Right cardiac atrium (tissue), 5 donors: ENCODE measurements around the gene ACER1. TPM values are rescaled to one million over a fixed set of nuclear protein-coding genes. Genes with fewer than 3 reads are reported as not detected.
"Not testable (repeated sequence)": the region's sequence is repeated elsewhere in the genome, so short reads cannot be mapped to it uniquely, and the experiment has no call there.

Source experiments
- ATAC-seq, 2 donors: fragments of 200-7000 bp; cut with Tn5 transposase; one replicate each; pipeline versions ENCODE4 v1.8.0 to v1.9.1; 2020; ENCODE audit warnings: moderate library complexity in 2 of 2, mild to moderate bottlenecking in 1 of 2
- DNase-seq, 3 donors: peaks; one replicate each; pipeline ENCODE4 v3.0.0-alpha.2; 2020
- H3K27ac ChIP-seq: one replicate; pipeline ENCODE4 v1.5.1; 2013; ENCODE audit warnings: mild to moderate bottlenecking, low read length, control low read depth, moderate library complexity
- H3K27me3 ChIP-seq: one replicate; pipeline ENCODE4 v1.6.1; 2013; ENCODE audit not compliant: control insufficient read depth, insufficient read depth
- H3K4me1 ChIP-seq: one replicate; pipeline ENCODE4 v1.6.1; 2013; ENCODE audit warnings: low read length; ENCODE audit not compliant: control insufficient read depth, insufficient read depth
- H3K4me3 ChIP-seq: one replicate; pipeline ENCODE4 v1.5.1; 2013; ENCODE audit warnings: low read length, control low read depth
- H3K9me3 ChIP-seq: one replicate; pipeline ENCODE4 v1.6.1; 2013; ENCODE audit warnings: low read length; ENCODE audit not compliant: control insufficient read depth
- WGBS: extraction: QIAGEN DNeasy Blood & Tissue Kit; methylation state at CpG from one replicate; pipeline ENCODE4 v1.1.7; 2013; 5-methylcytosine and 5-hydroxymethylcytosine counted together
- intact Hi-C, 4 donors: fragments of 100-400 bp; cut with DNase I; formaldehyde crosslinking; loops; one replicate each; pipeline versions ENCODE4 v1.11.0 to v1.14.0; 2022 to 2023
- polyA plus RNA-seq: library from polyadenylated mRNA; stranded (reverse); fragments of 200-250 nt; gene quantifications from one replicate; pipeline ENCODE4 v1.2.3, GENCODE V29; 2013
- total RNA-seq, 4 donors: library from RNA; stranded (reverse); fragmentation: NEBNext Ultra II Directional; extraction: Animal tissue kit (Norgen Biotek cat#: 25700); gene quantifications; one replicate each; pipeline ENCODE4 v1.2.1, GENCODE V29; 2021
- donor health status: healthy with polysubstance abuse.
- donor health status: DM: no; HTN: yes; CAD: no.
- donor health status: DM: no; HTN: no; CAD: no.
- donor health status: DM: no; HTN: yes; CAD: no; lungs with severe emphysema.
- donor health status: DM: yes; HTN: yes; CAD: no.

ACER1 gene
- total and polyA plus RNA-seq, 5 donors = not detected

DNA sequence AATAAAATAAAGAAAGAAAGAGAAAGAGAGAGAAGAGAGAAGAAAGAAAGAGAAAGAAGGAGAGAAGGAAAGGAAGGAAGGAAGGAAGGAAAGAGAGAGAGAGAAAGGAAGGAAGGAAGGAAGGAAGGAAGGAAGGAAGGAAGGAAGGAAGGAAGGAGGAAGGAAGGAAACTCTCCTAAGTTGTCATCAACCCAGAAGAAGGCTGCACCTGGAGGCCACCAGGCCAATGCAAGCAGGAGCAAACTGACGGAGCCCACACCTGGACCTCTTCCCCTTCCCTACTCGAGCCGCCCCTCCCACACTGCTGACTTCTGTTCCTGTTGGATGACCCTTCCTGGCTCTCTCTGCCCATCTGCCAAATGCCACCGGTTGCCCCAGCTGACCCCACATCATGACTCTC is 8.7 kb downstream of the ACER1 start:
- Histone ChIP-seq H3K4me3 (no peak overlapping the region), H3K9me3 (no peaks in the 10 kb centered on the region), H3K27ac (no peak overlapping the region), H3K4me1 (no peaks in the 10 kb centered on the region), H3K27me3 (no peaks in the 10 kb centered on the region)
- DNase-seq (no peak), ATAC-seq (no peak)
- WGBS = 56% methylated on average over 4 of the region's 4 CpGs
- intact Hi-C loops = no loop called here

DNA sequence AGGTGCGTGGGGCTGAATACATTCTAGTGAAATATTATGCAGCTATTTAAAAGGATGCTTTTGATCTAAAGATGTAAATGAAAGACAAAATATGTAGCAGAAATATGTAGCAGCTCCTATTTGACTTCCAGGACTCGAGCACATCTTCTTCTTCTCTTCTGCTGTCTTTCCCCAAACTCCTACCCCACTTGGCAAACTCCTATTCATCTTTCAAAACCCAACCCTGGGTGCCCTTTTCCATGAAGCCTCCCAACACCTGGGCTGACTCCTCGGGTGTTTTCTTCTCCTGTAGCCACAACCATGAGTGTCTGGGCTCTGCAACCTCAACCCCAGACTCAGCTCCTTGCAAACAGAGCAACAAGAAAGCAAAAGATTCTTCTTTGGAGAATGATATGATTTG is 11.1 kb downstream of the ACER1 start:
- H3K4me1 ChIP-seq = no peaks in the 10 kb centered on the region
- H3K27me3 ChIP-seq = no peaks in the 10 kb centered on the region
- 52% methylated on average over 3 of the region's 3 CpGs for WGBS
- no peaks in the 10 kb centered on the region for H3K9me3 ChIP-seq
- H3K4me3 ChIP-seq = no peak overlapping the region
- DNase-seq (no peak), ATAC-seq (no peak)
- H3K27ac ChIP-seq = no peak overlapping the region
- intact Hi-C loops = no loop called here

DNA sequence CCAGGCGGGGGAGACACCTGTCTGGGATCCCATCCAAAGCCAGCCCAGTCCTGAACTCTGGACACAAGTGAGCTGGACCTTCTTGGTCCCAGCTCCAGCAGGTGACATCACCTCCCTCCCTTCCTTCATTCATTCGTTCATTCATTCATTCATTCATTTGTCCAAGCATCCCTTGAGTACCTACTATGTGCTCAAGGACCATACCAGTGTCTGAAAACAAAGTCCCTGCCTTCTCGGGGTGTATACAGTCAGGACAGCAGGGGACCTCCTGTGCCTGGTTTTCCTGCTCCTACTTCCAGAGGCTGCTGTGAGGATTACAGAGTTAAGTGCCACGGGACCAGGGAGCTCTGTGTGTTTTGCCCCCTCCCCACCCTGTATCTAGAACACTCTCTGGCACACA is 14.0 kb downstream of the ACER1 start:
- DNase-seq (no peak), ATAC-seq (no peak)
- WGBS = 42% methylated on average over 4 of the region's 4 CpGs
- no peaks in the 10 kb centered on the region for H3K27me3 ChIP-seq
- H3K4me1 ChIP-seq = no peaks in the 10 kb centered on the region
- H3K4me3 ChIP-seq = no peak overlapping the region
- no peaks in the 10 kb centered on the region for H3K9me3 ChIP-seq
- intact Hi-C loops = no loop called here
- H3K27ac ChIP-seq = no peak overlapping the region

DNA sequence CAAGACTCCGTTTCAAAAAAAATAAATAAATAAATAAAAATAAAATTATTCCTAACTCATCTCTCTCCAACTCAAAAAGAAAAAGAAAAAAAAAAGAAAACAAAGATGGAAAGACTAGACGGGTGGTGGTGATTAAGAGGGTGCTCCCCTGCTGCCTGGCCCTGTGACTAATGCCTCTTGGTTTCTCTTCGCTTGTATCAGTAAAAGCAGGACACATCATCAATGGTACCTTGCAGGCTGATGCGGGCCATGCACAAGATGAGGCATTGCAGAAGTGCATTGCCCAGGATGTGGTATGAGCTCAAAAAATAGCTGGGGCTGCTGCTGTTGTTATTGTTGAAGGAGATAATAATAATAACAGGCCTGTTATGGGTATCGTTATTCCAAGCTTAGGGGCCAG is 14.6 kb downstream of the ACER1 start:
- intact Hi-C loops = no loop called here
- H3K27ac ChIP-seq = no peak overlapping the region
- no peaks in the 10 kb centered on the region for H3K27me3 ChIP-seq
- no peaks in the 10 kb centered on the region for H3K9me3 ChIP-seq
- ATAC-seq (no peak), DNase-seq (no peak)
- no peaks in the 10 kb centered on the region for H3K4me1 ChIP-seq
- WGBS = 75% methylated on average over 5 of the region's 5 CpGs
- no peak overlapping the region for H3K4me3 ChIP-seq

DNA sequence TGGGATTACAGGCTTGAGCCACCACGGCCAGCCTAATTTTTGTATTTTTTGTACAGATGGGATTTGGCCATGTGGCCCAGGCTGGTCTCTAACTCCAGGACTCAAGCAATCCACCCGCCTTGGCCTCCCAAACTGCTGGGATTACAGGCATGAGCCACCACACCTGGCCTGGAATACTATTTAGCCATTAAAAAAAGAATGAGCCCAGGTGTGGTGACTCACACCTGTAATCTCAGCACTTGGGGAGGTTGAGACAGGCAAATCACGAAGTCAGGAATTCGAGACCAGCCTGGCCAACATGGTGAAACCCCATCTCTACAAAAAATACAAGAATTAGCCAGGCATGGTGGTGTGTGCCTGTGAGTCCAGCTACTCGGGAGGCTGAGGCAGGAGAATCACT is 17.8 kb downstream of the ACER1 start:
- H3K9me3 ChIP-seq, ATAC-seq, DNase-seq, intact Hi-C loops, H3K27ac ChIP-seq, H3K4me1 ChIP-seq, H3K4me3 ChIP-seq, H3K27me3 ChIP-seq: not testable (repeated sequence)
- WGBS = 80% methylated on average over 5 of the region's 5 CpGs

DNA sequence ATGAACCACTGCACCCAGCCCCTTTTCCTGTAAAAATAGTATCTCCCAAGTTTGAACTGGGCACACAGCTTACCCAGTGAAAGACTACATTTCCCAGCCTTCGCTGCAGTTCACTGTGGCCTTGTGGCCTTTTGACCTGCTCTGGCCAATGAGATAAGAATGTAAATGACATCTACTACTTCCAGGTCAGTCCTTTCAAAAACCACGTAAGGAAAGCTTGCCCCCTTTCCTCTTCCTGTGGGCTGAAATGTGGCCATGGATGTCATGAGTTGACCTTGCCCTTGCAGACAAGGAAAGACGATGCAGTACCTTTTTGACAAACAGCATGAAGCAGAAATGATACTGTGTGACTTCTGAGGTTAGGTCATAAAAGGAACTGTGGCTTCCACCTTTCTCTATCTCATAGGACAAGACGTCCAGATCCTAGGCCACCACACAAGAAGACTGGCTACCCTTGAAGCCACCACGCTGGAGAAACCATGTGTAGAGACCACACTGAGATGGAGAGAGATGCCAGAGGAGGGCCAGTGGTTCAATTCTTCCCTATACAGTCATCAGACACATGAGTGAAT is 19.9 kb downstream of the ACER1 start:
- Histone ChIP-seq H3K9me3 (peaks cover 2% of the 10 kb centered on the region), H3K4me3 (no peak overlapping the region), H3K27ac (no peak overlapping the region), H3K4me1 (no peaks in the 10 kb centered on the region), H3K27me3 (no peaks in the 10 kb centered on the region)
- 69% methylated on average over 5 of the region's 5 CpGs for WGBS
- intact Hi-C loops = no loop called here
- ATAC-seq = no peak
- DNase-seq = no peak

DNA sequence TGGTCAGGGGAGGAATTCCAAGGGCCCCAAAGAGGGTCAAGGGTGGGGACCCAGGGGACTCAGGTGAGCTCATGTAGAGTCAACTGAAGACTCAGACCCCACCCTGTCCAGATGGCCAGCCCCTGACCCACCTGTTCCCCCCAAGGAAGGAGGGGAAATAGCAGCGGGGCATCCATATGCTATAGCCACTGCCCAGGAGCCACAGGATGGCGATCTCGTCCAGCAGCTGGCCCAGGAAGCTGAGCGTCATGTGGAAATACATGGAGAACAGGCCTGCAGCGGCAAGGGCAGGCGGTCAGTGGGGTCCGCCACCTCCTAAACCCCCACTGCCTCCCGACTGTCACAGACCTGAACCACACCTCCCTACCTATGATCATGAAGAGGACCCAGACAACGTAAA is 21.4 kb downstream of the ACER1 start:
- Histone ChIP-seq H3K9me3 (peaks cover 2% of the 10 kb centered on the region), H3K4me1 (no peaks in the 10 kb centered on the region), H3K4me3 (no peak overlapping the region), H3K27ac (no peak overlapping the region), H3K27me3 (no peaks in the 10 kb centered on the region)
- intact Hi-C loops = no loop called here
- DNase-seq (no peak), ATAC-seq (no peak)
- WGBS = 71% methylated on average over 9 of the region's 9 CpGs

DNA sequence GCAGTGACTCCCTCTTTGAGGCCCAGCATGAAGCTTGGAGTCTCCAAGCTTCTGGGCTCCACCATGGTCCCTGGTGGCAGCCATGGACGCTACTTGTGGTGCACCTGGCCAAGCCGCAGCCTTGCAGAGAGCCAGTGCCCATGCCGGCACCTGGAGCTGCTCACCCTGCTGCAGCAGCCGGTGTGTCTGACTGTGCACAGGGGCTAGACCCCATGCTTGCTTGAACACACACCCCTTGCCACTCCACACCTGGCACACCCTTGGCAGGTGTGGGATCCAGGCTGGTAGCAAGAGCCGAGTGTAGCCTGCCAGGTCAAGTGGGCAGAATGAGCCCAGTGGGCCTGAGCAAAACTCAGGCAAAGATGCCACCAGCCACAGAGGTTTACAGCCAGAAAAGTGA is 35.0 kb downstream of the ACER1 start:
- no peaks in the 10 kb centered on the region for H3K27me3 ChIP-seq
- H3K4me1 ChIP-seq = no peaks in the 10 kb centered on the region
- no peaks in the 10 kb centered on the region for H3K9me3 ChIP-seq
- WGBS = 91% methylated on average over 5 of the region's 5 CpGs
- H3K4me3 ChIP-seq = no peak overlapping the region
- DNase-seq = no peak
- intact Hi-C loops = loop anchor here (2.0 to 10.0 kb wide), 5 partner anchors 80 to 254 kb away; no protein-coding TSS in a partner anchor
- no peak overlapping the region for H3K27ac ChIP-seq
- peak in 1 of 2 donors; percentile 28 for ATAC-seq

DNA sequence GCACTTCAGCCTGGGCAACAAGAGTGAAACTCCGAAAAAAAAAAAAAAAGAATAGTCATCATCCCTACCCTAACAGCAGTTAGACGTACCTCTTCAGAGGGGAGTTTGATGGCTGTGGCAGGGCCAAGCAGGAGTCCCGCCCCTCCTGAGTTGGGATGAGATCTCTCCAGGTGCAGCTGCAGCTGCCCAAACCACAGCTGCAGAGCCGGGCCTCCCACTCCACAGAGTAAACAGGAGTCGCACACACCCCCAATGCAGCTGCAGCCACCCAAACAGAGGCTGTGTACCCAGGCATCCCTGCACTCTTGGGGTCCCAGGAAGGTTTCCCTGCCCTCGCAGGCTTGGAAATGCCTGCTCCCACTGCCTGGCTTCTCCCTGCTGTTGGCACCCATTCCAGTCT is 36.2 kb downstream of the ACER1 start:
- no peak for DNase-seq
- Histone ChIP-seq H3K4me1 (no peaks in the 10 kb centered on the region), H3K9me3 (peaks cover 4% of the 10 kb centered on the region), H3K27ac (no peak overlapping the region), H3K4me3 (no peak overlapping the region), H3K27me3 (no peaks in the 10 kb centered on the region)
- ATAC-seq = no peak
- intact Hi-C loops = loop anchor here in 3 of 4 donors (5.0 to 10.0 kb wide), 4 partner anchors 80 to 252 kb away; no protein-coding TSS in a partner anchor
- 84% methylated on average over 6 of the region's 6 CpGs for WGBS

DNA sequence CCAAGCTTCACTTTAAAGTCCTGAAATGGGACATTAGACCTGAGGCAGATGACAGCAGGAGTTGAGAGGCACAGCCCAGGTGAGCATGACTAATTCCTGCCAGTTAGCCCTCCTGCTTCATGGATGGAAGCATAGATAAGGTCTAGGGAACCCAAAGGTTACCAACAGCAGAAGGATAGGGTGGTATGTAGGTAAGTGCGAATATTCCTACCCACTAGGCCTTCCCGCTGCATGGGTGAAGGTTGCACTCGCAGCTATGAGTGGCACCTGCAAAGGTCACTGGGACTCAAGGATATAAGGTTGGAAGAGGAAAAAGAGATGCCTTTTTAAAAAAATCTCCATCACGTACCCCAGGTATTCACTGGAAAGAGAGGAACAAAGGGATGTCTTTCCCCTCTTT is 41.4 kb downstream of the ACER1 start:
- Histone ChIP-seq H3K4me1 (no peaks in the 10 kb centered on the region), H3K27ac (no peak overlapping the region), H3K9me3 (peaks cover 16% of the 10 kb centered on the region), H3K4me3 (no peak overlapping the region), H3K27me3 (no peaks in the 10 kb centered on the region)
- WGBS = 67% methylated on average over 4 of the region's 4 CpGs
- ATAC-seq (no peak), DNase-seq (no peak)
- intact Hi-C loops = loop anchor here in 1 of 4 donors (10.0 kb wide), 1 partner anchor 247 kb away; no protein-coding TSS in a partner anchor

DNA sequence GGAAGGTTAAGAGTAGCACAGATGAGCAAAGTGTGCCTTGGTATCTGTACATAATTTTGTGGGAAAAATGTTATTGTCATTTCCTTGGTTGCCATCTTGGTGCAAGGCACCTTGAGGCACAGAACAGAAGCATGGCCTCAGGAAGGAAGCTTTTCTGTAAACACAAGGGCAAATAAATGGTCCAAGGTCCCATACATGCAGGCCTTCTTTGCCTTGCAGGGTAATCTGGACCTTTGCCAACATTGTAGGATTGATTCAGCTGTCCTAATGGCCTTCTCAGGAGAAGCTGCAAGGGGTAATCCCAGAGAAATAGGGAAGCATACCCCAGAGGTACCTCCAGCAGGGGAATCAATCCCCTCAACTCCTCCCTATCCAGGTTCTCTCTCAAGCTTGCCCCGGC is 44.7 kb downstream of the ACER1 start:
- WGBS = 97% methylated on average over 1 of the region's 1 CpG
- intact Hi-C loops = no loop called here
- no peak overlapping the region for H3K4me3 ChIP-seq
- H3K9me3 ChIP-seq = peaks cover 22% of the 10 kb centered on the region
- H3K4me1 ChIP-seq = no peaks in the 10 kb centered on the region
- no peak overlapping the region for H3K27ac ChIP-seq
- ATAC-seq (no peak), DNase-seq (no peak)
- H3K27me3 ChIP-seq = no peaks in the 10 kb centered on the region
